Smooth muscle cell (in vitro differentiated cells): ENCODE measurements around the gene HNRNPUL1. TPM values are rescaled to one million over a fixed set of nuclear protein-coding genes. Genes with fewer than 3 reads are reported as not detected.

Source experiments
- DNase-seq: peaks from one replicate; lab custom pipeline; 2025; ENCODE audit not compliant: unreplicated experiment; lab: John Stamatoyannopoulos, UW
- H2AFZ ChIP-seq: fragments of 200-600 bp; sonication (generic); 2 replicates; pipeline ENCODE4 v1.6.0; 2016; ENCODE audit warnings: antibody characterized with exemption, low read depth, mild to moderate bottlenecking
- H3F3A ChIP-seq: fragments of 200-600 bp; sonication (generic); 2 replicates; pipeline ENCODE4 v1.6.0; 2017; ENCODE audit warnings: antibody characterized with exemption, low read depth
- H3K27ac ChIP-seq: fragments of 200-600 bp; sonication (generic); 2 replicates; pipeline ENCODE4 v1.5.1; 2016; ENCODE audit warnings: low read depth, mild to moderate bottlenecking
- H3K27me3 ChIP-seq: fragments of 200-600 bp; sonication (generic); 2 replicates; pipeline ENCODE4 v1.6.1; 2016; ENCODE audit warnings: low read depth, mild to moderate bottlenecking
- H3K36me3 ChIP-seq: fragments of 200-600 bp; sonication (generic); 2 replicates; pipeline ENCODE4 v1.5.1; 2016; ENCODE audit warnings: low read depth
- H3K4me1 ChIP-seq: fragments of 200-600 bp; sonication (generic); 2 replicates; pipeline ENCODE4 v1.5.1; 2016; ENCODE audit warnings: low read depth
- H3K4me2 ChIP-seq: fragments of 200-600 bp; sonication (generic); 2 replicates; pipeline ENCODE4 v1.6.0; 2016; ENCODE audit warnings: mild to moderate bottlenecking
- H3K4me3 ChIP-seq: fragments of 200-600 bp; sonication (generic); 2 replicates; pipeline ENCODE4 v1.5.1; 2016; ENCODE audit warnings: mild to moderate bottlenecking
- H3K79me2 ChIP-seq: fragments of 200-600 bp; sonication (generic); 2 replicates; pipeline ENCODE4 v1.6.0; 2016; ENCODE audit warnings: low read depth, mild to moderate bottlenecking
- H3K9ac ChIP-seq: fragments of 200-600 bp; sonication (generic); 2 replicates; pipeline ENCODE4 v1.6.0; 2016; ENCODE audit warnings: low read depth
- H3K9me3 ChIP-seq: fragments of 200-600 bp; sonication (generic); replicated peaks from 2 replicates; pipeline ENCODE4 v1.5.1; 2016; ENCODE audit warnings: low read depth
- H4K20me1 ChIP-seq: fragments of 200-600 bp; sonication (generic); 2 replicates; pipeline ENCODE4 v1.6.0; 2016; ENCODE audit warnings: low read depth
- WGBS: methylation state at CpG from one replicate; pipeline ENCODE4 v1.1.7; 2016; ENCODE audit warnings: low lambda C conversion rate; 5-methylcytosine and 5-hydroxymethylcytosine counted together
- polyA plus RNA-seq: library from polyadenylated mRNA; unstranded; fragments of >200 nt; fragmentation: Nextera tagmentation; extraction: Ambion mirVana; gene quantifications from 2 replicates; pipeline ENCODE4 v1.2.1, GENCODE V29; 2016
- total RNA-seq: library from RNA; depleted of rRNA; stranded (reverse); fragments of >200 nt; gene quantifications from 2 replicates; pipeline ENCODE4 v1.2.3, GENCODE V29; 2014
- TF ChIP-seq, protein P1 (sequence below): fragments of 200-600 bp; sonication (generic); IDR thresholded peaks from 2 replicates; pipeline ENCODE4 v1.5.1; 2017; ENCODE audit warnings: borderline replicate concordance, mild to moderate bottlenecking, antibody characterized with exemption; ENCODE audit not compliant: insufficient read depth, poor library complexity, severe bottlenecking

The HNRNPUL1 gene
- total and polyA plus RNA-seq, 2 experiments from 2014 or later: 101 to 125 TPM

DNA sequence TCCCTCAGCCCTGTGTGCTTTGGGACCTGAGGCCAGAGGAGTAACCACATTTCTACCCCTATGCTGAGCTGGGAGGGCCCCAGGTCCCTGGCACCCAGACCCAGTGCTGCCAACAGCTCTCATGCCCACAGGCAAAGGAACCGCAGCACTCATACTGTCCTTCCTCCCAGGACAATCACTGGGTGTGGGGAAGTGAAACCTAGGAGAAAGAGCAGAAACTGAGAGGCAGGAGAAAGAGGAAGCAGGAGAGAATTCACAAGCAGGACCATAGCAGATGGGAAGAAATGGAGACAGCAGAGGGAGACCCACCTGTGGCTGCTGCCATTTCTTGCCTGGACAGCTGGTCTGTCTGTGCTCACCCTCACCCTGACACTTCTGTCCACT is 64.7 kb downstream of the HNRNPUL1 start:
- H3K9ac ChIP-seq: peak overlapping the region; percentile 87
- no peak for DNase-seq
- peak overlapping the region; percentile 32 for H3K4me2 ChIP-seq
- peaks cover 58% of the 10 kb centered on the region for H3F3A ChIP-seq
- no peaks in the 10 kb centered on the region for H3K27me3 ChIP-seq
- peaks cover 29% of the 10 kb centered on the region for H3K4me1 ChIP-seq
- H2AFZ ChIP-seq: no peak overlapping the region
- H3K36me3 ChIP-seq: no peaks in the 10 kb centered on the region
- TF ChIP-seq, protein P1, sequence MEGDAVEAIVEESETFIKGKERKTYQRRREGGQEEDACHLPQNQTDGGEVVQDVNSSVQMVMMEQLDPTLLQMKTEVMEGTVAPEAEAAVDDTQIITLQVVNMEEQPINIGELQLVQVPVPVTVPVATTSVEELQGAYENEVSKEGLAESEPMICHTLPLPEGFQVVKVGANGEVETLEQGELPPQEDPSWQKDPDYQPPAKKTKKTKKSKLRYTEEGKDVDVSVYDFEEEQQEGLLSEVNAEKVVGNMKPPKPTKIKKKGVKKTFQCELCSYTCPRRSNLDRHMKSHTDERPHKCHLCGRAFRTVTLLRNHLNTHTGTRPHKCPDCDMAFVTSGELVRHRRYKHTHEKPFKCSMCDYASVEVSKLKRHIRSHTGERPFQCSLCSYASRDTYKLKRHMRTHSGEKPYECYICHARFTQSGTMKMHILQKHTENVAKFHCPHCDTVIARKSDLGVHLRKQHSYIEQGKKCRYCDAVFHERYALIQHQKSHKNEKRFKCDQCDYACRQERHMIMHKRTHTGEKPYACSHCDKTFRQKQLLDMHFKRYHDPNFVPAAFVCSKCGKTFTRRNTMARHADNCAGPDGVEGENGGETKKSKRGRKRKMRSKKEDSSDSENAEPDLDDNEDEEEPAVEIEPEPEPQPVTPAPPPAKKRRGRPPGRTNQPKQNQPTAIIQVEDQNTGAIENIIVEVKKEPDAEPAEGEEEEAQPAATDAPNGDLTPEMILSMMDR: no peak
- peaks cover 18% of the 10 kb centered on the region for H3K79me2 ChIP-seq
- H3K4me3 ChIP-seq: no peak overlapping the region
- 90% methylated on average over 1 of the region's 1 CpG for WGBS
- H4K20me1 ChIP-seq: peaks cover 20% of the 10 kb centered on the region
- H3K27ac ChIP-seq: peak overlapping the region; percentile 97
- H3K9me3 ChIP-seq: no peaks in the 10 kb centered on the region

DNA sequence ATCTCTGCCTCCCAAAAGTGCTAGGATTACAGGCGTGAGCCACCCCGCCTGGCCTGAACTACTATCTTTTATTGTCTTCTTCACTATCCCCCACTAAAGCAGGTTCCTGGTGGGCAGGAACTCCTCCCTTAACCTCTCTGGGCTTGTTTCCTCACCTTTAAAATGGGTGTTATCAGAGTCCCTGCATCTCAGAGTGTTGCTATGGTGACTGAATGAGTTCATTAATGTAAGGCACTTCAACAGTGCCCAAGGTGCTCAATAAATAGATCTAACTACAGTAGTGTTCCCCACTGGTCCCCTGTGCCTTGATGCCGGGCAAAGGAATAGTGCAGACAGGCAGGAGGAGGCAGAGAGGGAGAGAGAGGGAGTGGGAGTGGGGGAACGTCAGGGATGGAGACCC is 66.3 kb downstream of the HNRNPUL1 start:
- 100% methylated on average over 4 of the region's 4 CpGs for WGBS
- H3K4me3 ChIP-seq: no peak overlapping the region
- DNase-seq: no peak
- peaks cover 47% of the 10 kb centered on the region for H3F3A ChIP-seq
- TF ChIP-seq, protein P1: no peak
- H3K9ac ChIP-seq: no peak overlapping the region
- peaks cover 32% of the 10 kb centered on the region for H4K20me1 ChIP-seq
- no peak overlapping the region for H2AFZ ChIP-seq
- H3K4me2 ChIP-seq: no peak overlapping the region
- H3K27ac ChIP-seq: peak overlapping the region; percentile 12
- peaks cover 32% of the 10 kb centered on the region for H3K79me2 ChIP-seq
- no peaks in the 10 kb centered on the region for H3K36me3 ChIP-seq
- H3K4me1 ChIP-seq: peaks cover 22% of the 10 kb centered on the region
- H3K27me3 ChIP-seq: no peaks in the 10 kb centered on the region
- no peaks in the 10 kb centered on the region for H3K9me3 ChIP-seq

DNA sequence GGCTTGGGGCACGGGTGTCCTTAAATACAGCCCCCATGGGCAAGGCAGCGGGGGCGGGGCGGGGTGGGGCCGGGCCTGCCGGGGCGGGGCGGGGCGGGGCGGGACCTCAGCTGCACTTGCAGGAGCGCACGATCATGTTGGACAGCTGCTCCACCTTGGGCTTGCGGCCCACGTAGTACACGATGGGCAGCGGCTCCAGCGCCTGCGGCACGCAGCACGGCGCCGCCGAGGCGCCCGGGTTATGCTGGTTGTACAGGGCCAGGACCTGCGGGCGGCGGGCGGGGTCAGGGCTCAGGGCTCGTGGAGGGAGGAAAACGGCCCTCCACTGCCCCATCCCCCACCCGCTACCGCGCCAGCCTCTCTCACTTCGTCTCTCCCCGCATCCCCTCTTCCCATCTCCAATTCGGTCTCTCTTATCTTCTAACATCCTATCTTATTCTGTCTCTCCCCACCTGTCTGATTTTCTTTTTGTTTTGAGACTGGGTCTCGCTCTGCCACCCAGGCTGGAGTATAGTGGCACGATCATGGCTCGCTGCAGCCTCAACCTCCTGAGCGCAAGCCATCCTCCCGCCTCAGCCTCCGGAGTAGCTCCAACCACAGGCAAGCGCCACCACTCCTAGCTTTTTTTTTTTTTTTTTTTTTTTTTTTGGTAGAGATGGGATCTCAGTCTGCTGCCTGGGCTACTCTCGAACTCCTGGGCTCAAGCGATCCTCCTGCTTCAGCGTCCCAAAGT is 66.9 kb downstream of the HNRNPUL1 start:
- H3F3A ChIP-seq: peaks cover 47% of the 10 kb centered on the region
- no peak for DNase-seq
- peaks cover 38% of the 10 kb centered on the region for H3K79me2 ChIP-seq
- peaks cover 16% of the 10 kb centered on the region for H3K4me1 ChIP-seq
- no peak overlapping the region for H2AFZ ChIP-seq
- H4K20me1 ChIP-seq: peaks cover 38% of the 10 kb centered on the region
- no peak overlapping the region for H3K9ac ChIP-seq
- H3K27me3 ChIP-seq: no peaks in the 10 kb centered on the region
- WGBS: 93% methylated on average over 18 of the region's 47 CpGs
- no peaks in the 10 kb centered on the region for H3K36me3 ChIP-seq
- H3K27ac ChIP-seq: no peak overlapping the region
- no peak overlapping the region for H3K4me3 ChIP-seq
- no peak overlapping the region for H3K4me2 ChIP-seq
- H3K9me3 ChIP-seq: no peaks in the 10 kb centered on the region
- TF ChIP-seq, protein P1: no peak

DNA sequence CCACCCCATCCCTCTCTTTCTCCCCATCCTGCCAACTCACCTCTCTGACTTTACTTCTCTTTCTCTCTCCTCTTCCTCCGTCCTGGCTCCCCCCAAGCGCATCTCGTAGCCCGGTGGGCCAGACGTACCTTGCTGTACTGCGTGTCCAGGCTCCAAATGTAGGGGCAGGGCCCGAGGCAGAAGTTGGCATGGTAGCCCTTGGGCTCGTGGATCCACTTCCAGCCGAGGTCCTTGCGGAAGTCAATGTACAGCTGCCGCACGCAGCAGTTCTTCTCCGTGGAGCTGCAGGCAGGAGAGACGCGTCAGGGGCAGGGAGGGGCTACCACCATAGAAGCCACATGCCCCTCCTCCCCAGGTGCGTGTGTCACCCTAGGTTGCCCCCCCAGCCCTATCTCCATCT is 67.8 kb downstream of the HNRNPUL1 start:
- DNase-seq: no peak
- peaks cover 46% of the 10 kb centered on the region for H3K79me2 ChIP-seq
- H3K4me3 ChIP-seq: no peak overlapping the region
- peaks cover 4% of the 10 kb centered on the region for H3K36me3 ChIP-seq
- H3K4me1 ChIP-seq: peaks cover 8% of the 10 kb centered on the region
- no peak overlapping the region for H2AFZ ChIP-seq
- 92% methylated on average over 16 of the region's 16 CpGs for WGBS
- H3F3A ChIP-seq: peaks cover 39% of the 10 kb centered on the region
- H3K27ac ChIP-seq: no peak overlapping the region
- H3K27me3 ChIP-seq: no peaks in the 10 kb centered on the region
- H4K20me1 ChIP-seq: peaks cover 47% of the 10 kb centered on the region
- TF ChIP-seq, protein P1: no peak
- H3K9ac ChIP-seq: no peak overlapping the region
- no peaks in the 10 kb centered on the region for H3K9me3 ChIP-seq
- H3K4me2 ChIP-seq: no peak overlapping the region
